GM12801 (cell line): ENCODE measurements around the gene SORBS1.

Experiments
- CTCF ChIP-seq: IDR thresholded peaks from one replicate; pipeline ENCODE4 v1.5.1; 2011; ENCODE audit warnings: control low read depth; ENCODE audit not compliant: insufficient read length; ENCODE audit errors: extremely low read depth

SORBS1 gene

GRCh38 chr10:95312986-95313495 lies 248.1 kb downstream of the SORBS1 start:
- no peak for TF ChIP-seq CTCF

- TF ChIP-seq CTCF = no peak
Measured at GRCh38 chr10:95312257-95312656, 248.9 kb downstream of the SORBS1 start.

- no peak for TF ChIP-seq CTCF
Measured at GRCh38 chr10:95309958-95310357, 251.2 kb downstream of the SORBS1 start.

- TF ChIP-seq CTCF = no peak
Measured at GRCh38 chr10:95308389-95309302, 252.5 kb downstream of the SORBS1 start.

GRCh38 chr10:95306851-95307250 lies 254.3 kb downstream of the SORBS1 start:
- TF ChIP-seq CTCF = no peak

DNA sequence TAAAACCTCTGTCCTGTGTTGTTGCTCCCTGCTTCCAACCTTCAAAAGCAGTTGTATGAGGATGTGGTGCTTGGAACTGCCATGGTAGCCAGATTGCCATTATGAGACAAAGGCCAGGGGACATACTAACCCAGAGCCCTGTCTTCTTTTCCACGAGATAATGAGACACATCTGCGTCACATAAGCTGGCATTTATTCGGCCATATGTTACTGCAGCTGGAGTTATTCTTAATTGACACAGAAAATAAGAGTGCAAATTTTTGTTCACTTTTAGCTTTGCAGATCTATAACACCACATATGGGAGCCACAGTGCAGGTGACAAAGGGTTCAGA lies 254.9 kb downstream of the SORBS1 start:
- no peak for TF ChIP-seq CTCF

- no peak for TF ChIP-seq CTCF
Measured at GRCh38 chr10:95305606-95306317, 255.4 kb downstream of the SORBS1 start.
